Stimulated activated CD8-positive, alpha-beta memory T cell treated with anti-CD3 and anti-CD28 coated beads, Interleukin-2, amount 100 ng/mL, for 48 hours (primary cell): ENCODE results near the gene DDX59.
"Not testable (repeated sequence)": the region's sequence is repeated elsewhere in the genome, so short reads cannot be mapped to it uniquely, and the experiment has no call there.

Experiments
- DNase-seq, 2 donors: peaks; one replicate each; pipeline ENCODE4 v3.0.0-alpha.2; 2020; ENCODE audit warnings: low read depth in 2 of 2

The DDX59 gene

GRCh38 chr1:200670242-200671118 is 773 bp upstream of the DDX59 start:
- DNase-seq = no peak

GRCh38 chr1:200668514-200669313 is 993 bp downstream of the DDX59 start:
- DNase-seq = no peak

- DNase-seq = no peak
Measured at GRCh38 chr1:200666309-200666708, 3.4 kb downstream of the DDX59 start.

GRCh38 chr1:200665861-200666260 is 3.8 kb downstream of the DDX59 start:
- DNase-seq = no peak

- no peak for DNase-seq
Measured at GRCh38 chr1:200660719-200661118, 9.0 kb downstream of the DDX59 start.

- DNase-seq = no peak
Measured at GRCh38 chr1:200659269-200659668, 10.4 kb downstream of the DDX59 start.

GRCh38 chr1:200658037-200658818 is 11.5 kb downstream of the DDX59 start:
- no peak for DNase-seq

GRCh38 chr1:200654660-200655059 is 15.0 kb downstream of the DDX59 start:
- DNase-seq = no peak

- no peak for DNase-seq
Measured at GRCh38 chr1:200653022-200653462, 16.7 kb downstream of the DDX59 start.

- no peak for DNase-seq
Measured at GRCh38 chr1:200652378-200652777, 17.3 kb downstream of the DDX59 start.

- no peak for DNase-seq
Measured at GRCh38 chr1:200646515-200646914, 23.2 kb downstream of the DDX59 start.

GRCh38 chr1:200644021-200644420 is 25.7 kb downstream of the DDX59 start:
- no peak for DNase-seq

GRCh38 chr1:200642481-200642880 is 27.2 kb downstream of the DDX59 start:
- DNase-seq = no peak

GRCh38 chr1:200640963-200641401 is 28.7 kb downstream of the DDX59 start:
- DNase-seq = no peak

- DNase-seq = no peak
Measured at GRCh38 chr1:200640373-200640962, 29.2 kb downstream of the DDX59 start.

GRCh38 chr1:200638073-200638472 is 31.6 kb downstream of the DDX59 start:
- no peak for DNase-seq

GRCh38 chr1:200636681-200637080 is 33.0 kb downstream of the DDX59 start:
- no peak for DNase-seq

GRCh38 chr1:200634261-200635122 is 35.2 kb downstream of the DDX59 start:
- DNase-seq = no peak

- DNase-seq = no peak
Measured at GRCh38 chr1:200631375-200631774, 38.3 kb downstream of the DDX59 start.

GRCh38 chr1:200630515-200630899 is 39.2 kb downstream of the DDX59 start:
- DNase-seq = not testable (repeated sequence)
